Astrocyte of the spinal cord (primary cell): ENCODE results near the gene MDH1B.
"Not testable (repeated sequence)": the region's sequence is repeated elsewhere in the genome, so short reads cannot be mapped to it uniquely, and the experiment has no call there.

ENCODE experiments used
- DNase-seq: peaks from one replicate; pipeline ENCODE4 v3.0.0; 2011; ENCODE audit warnings: low read depth, low spot score
- H3K4me3 ChIP-seq: 2 replicates; pipeline ENCODE4 v1.5.1; 2011; ENCODE audit warnings: low read depth, mild to moderate bottlenecking, low read length, moderate library complexity
- in situ Hi-C: cut with HindIII; loops from 2 replicates; pipeline ENCODE4 v1.10.0; 2017; ENCODE audit warnings: low sequenced_read_pairs
- TF ChIP-seq, protein P1 (sequence below): IDR thresholded peaks from 2 replicates; pipeline ENCODE4 v1.5.1; 2012; ENCODE audit warnings: low read depth, mild to moderate bottlenecking, low read length, inconsistent platforms

MDH1B gene

DNA sequence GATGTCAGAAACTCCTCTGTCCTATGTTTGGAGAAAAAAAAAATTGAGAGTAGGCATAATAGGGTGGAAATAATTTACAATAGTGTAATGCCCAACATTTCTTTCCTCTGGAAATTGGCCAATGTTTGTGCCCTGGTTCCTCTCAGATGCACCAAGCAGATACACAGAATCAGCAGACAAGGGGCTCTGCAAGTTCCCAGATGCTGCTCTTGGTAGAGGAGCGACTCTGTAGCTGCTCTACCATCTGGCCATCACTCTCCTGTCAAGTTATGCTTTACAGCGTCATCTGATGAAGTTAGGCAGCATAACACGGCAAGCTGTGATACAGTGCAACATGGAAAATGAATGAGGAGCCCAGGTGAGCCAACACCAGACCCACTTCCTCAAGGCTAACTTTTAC, 48.5 kb downstream of the MDH1B start:
- TF ChIP-seq, protein P1, sequence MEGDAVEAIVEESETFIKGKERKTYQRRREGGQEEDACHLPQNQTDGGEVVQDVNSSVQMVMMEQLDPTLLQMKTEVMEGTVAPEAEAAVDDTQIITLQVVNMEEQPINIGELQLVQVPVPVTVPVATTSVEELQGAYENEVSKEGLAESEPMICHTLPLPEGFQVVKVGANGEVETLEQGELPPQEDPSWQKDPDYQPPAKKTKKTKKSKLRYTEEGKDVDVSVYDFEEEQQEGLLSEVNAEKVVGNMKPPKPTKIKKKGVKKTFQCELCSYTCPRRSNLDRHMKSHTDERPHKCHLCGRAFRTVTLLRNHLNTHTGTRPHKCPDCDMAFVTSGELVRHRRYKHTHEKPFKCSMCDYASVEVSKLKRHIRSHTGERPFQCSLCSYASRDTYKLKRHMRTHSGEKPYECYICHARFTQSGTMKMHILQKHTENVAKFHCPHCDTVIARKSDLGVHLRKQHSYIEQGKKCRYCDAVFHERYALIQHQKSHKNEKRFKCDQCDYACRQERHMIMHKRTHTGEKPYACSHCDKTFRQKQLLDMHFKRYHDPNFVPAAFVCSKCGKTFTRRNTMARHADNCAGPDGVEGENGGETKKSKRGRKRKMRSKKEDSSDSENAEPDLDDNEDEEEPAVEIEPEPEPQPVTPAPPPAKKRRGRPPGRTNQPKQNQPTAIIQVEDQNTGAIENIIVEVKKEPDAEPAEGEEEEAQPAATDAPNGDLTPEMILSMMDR, result no peak
- in situ Hi-C loops, result no loop called here
- DNase-seq, result no peak
- H3K4me3 ChIP-seq, result no peak overlapping the region

DNA sequence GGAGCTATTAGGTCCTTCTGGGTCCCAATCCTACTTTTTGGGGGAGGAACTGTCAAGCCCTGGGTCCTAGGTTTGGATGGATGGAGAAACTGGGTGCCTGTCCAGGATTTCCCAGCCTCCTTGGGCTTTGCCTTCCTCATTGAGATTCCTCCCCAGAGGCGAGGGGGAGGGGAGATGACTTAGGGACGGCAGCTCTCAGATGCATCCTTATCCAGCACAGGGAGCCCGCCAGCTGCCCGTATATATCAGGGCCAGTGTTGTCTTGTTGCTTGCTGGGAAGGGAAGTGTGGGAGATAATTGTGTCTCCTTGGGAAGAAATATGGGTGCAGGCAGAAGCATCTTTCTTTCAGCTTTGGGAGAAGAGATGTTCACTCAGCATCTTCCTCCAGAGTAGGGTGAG, 49.9 kb downstream of the MDH1B start:
- DNase-seq, H3K4me3 ChIP-seq, in situ Hi-C loops: not testable (repeated sequence)

DNA sequence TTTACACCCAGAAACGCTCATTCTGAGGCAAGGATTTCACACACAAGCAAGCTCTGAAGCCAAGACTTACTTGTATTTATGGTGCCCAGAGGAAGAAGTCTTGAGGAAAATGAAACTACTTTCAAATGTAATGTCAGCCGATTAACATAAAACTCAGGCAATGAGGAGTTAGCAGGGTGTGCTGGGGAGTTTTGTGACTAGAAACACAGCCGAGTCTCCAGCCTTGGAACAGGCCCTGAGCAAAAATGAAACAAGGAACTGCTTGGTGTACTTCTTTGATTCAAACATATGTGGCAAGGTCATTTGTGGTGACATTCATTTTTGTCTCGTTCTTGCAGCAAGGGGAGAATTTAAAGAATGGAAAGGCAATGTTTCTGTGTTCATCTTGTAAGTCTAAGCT, 51.4 kb downstream of the MDH1B start:
- no peak overlapping the region for H3K4me3 ChIP-seq
- no peak for DNase-seq
- TF ChIP-seq, protein P1, result no peak
- in situ Hi-C loops, result no loop called here

DNA sequence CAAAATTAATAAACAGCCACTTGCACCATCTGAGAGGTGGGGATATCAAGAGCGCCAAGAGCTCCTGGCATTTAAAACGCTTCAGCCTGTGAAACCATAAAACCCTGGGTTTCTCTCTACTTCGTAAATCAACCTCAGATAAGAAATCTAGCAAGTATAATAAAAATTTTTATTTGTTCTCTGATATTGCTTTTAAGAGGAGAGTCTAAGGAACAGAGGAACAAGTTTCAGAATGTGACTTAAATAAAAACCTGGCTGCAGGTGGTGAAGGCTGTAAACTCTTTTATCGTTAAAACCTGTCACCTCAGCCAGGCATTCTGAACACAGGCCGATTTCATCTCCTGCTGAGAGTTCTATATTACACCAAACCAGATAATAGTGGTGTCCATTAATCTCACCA, 56.8 kb downstream of the MDH1B start:
- TF ChIP-seq, protein P1, result no peak
- no peak overlapping the region for H3K4me3 ChIP-seq
- in situ Hi-C loops, result no loop called here
- no peak for DNase-seq

DNA sequence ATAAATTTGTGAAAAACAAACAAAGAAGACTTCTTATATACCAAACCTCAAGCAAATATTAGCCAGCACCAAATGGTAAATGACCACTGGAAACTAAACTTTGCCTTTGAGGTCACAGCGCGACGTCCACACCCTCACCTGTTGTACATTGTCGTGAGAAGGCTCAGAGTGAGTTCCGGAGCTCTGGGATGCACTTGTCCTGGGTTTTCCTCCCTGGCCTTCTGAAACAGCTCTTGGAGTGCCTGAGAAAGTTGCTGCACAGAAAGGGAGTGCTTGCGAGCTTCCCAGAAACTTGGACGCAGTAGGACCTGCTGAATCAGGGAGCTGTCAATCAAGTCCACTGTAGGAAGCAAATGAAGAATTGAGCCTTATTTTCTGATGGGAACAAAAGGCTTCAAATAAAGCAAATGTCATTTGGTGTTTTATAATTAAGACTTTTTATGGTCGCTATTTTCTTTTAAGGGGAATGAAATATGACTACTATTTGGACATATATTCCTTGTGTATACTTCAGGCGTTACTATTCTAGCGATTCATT, 57.9 kb downstream of the MDH1B start:
- TF ChIP-seq, protein P1, result no peak
- DNase-seq, result no peak
- in situ Hi-C loops, result no loop called here
- H3K4me3 ChIP-seq, result no peak overlapping the region

DNA sequence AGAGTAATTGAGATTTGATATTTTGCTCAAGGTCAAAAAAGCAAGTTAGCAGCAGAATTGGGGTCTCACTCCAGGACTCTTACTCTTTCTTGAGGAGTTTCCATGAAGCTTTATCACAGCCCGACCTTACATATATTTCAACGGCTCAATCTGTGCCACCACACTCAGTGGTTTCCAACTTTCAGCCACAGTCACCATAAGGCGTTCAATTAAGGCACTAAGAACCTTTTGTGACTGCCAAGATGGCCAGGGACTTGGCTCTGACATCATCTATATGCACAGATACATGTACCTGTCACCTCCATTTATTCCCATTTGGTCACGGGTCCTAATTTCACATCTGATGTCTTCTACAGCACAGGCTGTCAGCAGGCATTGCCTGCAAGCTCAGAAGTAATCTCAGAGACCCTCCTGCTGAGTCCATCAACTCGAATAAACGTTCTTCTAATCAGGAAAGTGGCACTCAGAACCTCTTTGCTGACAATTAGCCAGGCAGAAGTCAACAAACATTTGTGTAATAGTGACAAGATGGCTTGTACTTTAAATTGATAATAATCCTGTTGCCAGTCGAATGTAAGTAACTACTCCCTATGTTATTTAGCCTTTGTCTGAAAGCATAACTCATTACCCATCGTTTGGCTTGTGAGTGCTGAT, 63.0 kb downstream of the MDH1B start:
- H3K4me3 ChIP-seq, result no peak overlapping the region
- in situ Hi-C loops, result no loop called here
- TF ChIP-seq, protein P1, result no peak
- DNase-seq, result no peak

DNA sequence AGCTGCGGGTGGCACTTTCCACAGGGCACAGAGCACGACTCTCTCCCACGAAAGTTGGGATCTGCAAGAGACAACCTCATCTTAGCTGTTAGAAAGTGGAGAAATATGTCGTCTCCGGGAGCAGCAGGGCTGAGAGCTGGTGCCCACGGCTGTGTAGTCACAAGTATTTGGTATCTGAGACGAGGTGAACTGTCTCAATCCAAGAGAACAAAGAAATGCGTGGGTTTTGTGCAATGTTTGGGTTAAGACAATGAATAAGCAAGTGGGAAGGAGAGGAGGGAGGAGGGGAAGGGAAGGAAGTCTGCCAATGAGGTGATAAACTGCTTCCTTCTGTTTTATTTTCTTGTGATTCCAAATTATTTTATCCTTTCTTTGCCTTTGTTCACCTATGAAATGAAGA, 65.0 kb downstream of the MDH1B start:
- TF ChIP-seq, protein P1, result no peak

More for the DNA sequence above, 65.0 kb downstream of the MDH1B start:
- no peak overlapping the region for H3K4me3 ChIP-seq
- no peak for DNase-seq
- in situ Hi-C loops, result no loop called here
